Neural progenitor cell (in vitro differentiated cells): ENCODE measurements around the gene TOMM70.

Source experiments
- CTCF ChIP-seq: fragments of 200-600 bp; sonication (generic); IDR thresholded peaks from 2 replicates; pipeline ENCODE4 v1.5.1; 2017; ENCODE audit warnings: antibody characterized with exemption, mild to moderate bottlenecking
- EZH2phosphoT487 ChIP-seq: fragments of 200-600 bp; sonication (generic); IDR thresholded peaks from 2 replicates; pipeline ENCODE4 v1.6.1; 2017; ENCODE audit warnings: antibody characterized with exemption

GRCh38 chr3:100333051-100333450 is 67.8 kb downstream of the TOMM70 start:
- no peak for TF ChIP-seq CTCF
- TF ChIP-seq EZH2phosphoT487, result no peak
